Activated naive CD4-positive, alpha-beta T cell treated with anti-CD3 and anti-CD28 coated beads, Interleukin-2, amount 50 U/mL, for 16 hours (primary cell): ENCODE results near the gene ELMOD3.
"Not testable (repeated sequence)": the region's sequence is repeated elsewhere in the genome, so short reads cannot be mapped to it uniquely, and the experiment has no call there.

ENCODE experiments used
- DNase-seq: peaks from one replicate; pipeline ENCODE4 v3.0.0-alpha.2; 2020

Gene ELMOD3

GRCh38 chr2:85429213-85429923 is 74.8 kb downstream of the ELMOD3 start:
- DNase-seq, result no peak

DNA sequence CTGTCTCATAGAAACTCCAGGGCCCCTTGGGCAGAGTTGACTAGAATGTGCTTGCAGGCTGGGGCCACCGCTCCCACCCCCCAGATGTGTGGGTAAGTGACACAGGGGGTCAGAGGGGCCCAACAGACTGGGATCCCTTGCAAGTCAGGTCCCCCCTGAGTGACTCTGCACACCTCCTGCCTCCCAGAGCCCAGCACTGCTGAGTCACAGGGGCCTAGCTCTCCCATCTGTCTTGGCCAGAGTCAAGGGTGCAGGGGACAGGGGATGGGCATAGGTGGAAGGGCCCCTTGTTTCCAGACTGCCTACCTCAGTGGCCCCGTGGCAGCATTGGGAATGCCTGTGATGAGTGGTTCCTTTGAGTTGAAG is 75.3 kb downstream of the ELMOD3 start:
- no peak for DNase-seq

- no peak for DNase-seq
Observed at GRCh38 chr2:85430752-85431569, 76.4 kb downstream of the ELMOD3 start.

GRCh38 chr2:85431570-85432205 is 77.1 kb downstream of the ELMOD3 start:
- no peak for DNase-seq

DNA sequence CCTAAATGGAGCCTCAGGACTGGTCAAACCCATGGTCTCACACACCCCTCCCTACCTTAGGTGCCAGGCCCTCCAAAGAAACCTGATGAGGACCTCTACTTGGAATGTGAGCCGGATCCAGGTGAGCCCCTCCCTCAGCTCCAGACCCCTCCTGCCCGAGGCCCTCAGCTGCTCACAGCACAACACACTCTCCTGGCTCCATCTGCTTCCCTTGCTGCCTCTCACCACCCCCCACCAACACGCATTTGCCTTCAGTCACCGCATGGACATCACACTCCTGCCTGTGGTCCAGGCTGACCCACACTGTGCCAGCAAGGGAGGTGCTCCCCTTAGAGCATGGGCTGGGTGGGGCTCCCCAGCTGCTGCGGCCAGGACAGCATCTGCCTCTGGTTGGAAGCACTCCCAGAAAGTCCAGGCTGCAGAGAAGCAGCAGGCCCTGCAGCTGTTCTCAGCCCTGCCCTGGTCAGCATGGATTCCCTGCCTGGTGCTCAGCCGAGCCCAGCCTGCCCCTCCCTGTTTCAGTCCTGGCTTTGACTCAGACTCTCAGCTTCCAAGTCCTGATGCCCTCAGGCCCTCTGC is 79.0 kb downstream of the ELMOD3 start:
- DNase-seq, result no peak

DNA sequence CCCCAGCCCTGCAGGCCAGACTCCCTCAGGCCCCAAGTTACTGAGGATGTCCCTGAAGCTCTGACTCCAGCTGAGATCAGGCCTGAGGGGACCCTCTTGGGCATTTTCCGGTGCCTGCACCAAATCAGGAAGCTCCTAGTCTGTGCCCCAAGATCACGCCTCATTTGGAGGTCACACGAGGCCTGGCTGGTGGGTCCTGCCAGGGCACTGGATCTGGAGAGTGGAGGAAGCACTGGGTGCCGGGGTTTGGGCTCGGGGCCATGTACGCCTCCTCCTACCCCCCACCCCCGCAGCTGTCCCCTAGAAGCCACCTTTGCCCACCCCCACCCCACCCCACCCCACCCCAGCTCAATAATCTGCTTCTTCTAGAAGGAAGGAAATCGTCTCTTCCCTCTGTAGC is 80.1 kb downstream of the ELMOD3 start:
- no peak for DNase-seq

- DNase-seq, result no peak
Observed at GRCh38 chr2:85435220-85435958, 80.8 kb downstream of the ELMOD3 start.

DNA sequence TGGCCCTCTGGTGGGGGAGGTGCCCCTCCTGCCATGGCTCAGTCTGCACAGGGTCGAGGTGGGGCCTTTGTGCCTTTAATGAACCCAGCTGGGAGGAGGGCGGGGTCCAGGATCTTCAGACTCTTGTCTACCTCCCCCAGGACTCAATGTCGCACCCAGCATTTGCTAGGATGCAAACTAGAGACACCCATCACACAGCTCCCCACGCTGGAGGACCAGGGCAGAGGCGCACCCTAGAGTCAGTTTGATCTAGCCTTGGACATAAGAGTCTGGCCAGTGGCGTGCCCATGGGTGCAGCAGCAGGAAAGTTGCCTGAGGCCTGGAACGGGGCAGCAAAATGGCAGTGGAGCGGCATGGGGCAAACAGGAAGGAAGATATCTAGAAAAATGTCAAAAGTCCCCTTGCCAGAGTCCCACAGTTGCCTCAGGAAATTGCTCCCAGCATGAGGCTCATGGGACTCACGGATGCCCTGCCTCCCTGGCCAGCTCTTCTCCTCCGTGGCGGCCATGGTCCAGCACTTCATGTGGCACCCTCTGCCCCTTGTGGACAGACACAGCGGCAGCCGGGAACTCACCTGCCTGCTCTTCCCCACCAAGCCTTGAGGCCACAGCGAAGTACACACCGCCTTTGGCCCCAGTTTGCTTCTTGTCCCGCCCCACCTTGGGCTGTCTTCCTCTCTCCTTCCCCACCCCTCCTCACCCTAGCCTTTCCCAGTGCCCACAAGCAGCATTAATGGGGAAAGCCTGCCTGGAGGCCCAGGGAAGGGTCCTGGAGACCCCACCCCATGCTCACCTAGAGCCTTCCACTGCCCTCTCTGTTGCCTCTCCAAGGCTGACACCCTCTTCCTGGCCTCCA is 81.6 kb downstream of the ELMOD3 start:
- no peak for DNase-seq

GRCh38 chr2:85436836-85437487 is 82.4 kb downstream of the ELMOD3 start:
- DNase-seq, result no peak

DNA sequence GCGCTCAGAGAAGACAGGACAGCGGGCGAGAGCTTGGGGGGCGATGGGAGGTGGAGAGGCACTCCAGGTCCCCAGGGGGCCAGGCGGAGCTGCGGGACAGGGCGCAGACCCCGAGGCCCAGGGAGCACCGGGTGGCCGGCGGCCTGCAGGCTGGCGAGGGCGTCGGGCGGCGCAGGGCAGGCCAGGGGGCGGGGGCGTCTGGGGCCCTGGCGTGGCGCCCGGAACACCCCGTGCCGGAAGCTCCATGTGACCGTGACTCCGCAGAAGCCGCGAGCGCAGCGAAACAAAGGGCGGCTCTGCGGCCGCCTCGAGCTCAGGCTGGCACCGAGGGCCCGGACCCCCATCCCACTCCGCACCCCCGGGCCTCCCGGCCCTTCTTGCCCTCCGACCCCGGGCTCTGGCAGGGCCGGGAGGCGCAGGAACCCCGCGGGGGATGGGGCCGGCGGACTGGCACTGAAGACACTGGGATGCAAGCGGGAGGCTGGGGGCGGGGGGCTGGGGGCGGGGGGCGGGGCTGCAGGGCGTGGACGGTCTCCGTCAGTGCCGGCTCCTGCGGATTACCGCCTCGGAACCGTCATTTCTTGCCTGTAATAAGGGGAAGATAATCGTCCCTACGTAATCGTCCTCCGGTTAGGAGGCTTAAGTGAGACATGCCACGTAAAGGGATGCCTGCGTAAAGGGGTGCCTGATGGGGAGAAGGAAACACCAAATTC is 83.1 kb downstream of the ELMOD3 start:
- peak; percentile 76 for DNase-seq

GRCh38 chr2:85438201-85439024 is 83.8 kb downstream of the ELMOD3 start:
- no peak for DNase-seq

DNA sequence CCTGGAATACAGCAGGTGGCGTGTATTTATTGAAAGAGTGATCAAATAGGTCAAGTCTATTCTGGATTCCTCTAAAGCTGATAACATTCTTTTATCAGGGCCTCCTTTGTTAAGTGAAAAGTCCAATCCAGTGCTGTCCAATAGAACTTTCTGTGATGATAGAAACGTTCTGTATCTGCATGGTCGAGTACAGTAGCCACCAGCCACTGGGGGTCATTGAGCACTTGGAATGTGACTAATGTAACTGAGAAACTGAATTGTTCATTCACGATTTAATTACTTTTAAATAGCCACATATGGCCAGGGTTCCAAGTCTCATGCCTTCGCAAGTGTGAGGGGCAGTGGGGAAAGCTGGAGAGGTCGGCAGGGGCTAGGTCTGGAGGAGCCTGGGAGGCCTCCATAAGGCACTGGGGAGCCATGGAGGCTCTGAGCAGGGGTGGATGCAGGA is 84.5 kb downstream of the ELMOD3 start:
- DNase-seq, result no peak

- DNase-seq, result not testable (repeated sequence)
Observed at GRCh38 chr2:85439569-85439968, 85.0 kb downstream of the ELMOD3 start.

- DNase-seq, result no peak
Observed at GRCh38 chr2:85439986-85440385, 85.4 kb downstream of the ELMOD3 start.

- DNase-seq, result no peak
Observed at GRCh38 chr2:85440729-85441128, 86.2 kb downstream of the ELMOD3 start.
